Measurements from ENCODE around the gene CLDND1. TPM values are rescaled to one million over a fixed set of nuclear protein-coding genes. Genes with fewer than 3 reads are reported as not detected.
A peak's percentile ranks its signal among the peaks of the same experiment; 100 is the strongest.

Gene CLDND1
- total RNA-seq (2022) (54.3 and 74.5 TPM in 2 replicates), Bru-seq, nascent RNA (percentile 73 among the genes with signal in this experiment), BruChase-seq, experiment 1, labeled RNA remaining after a 6-hour chase (percentile 84 among the genes with signal in this experiment), BruChase-seq, experiment 2, labeled RNA remaining after a 2-hour chase (percentile 88 among the genes with signal in this experiment)
- long read RNA-seq, transcript CLDND1-214 (4 exons, 815 nt): minor isoform, 5 of 94 reads
- long read RNA-seq, transcript CLDND1-201 (5 exons, 2,161 nt): major isoform, 67 of 94 reads
- long read RNA-seq, partial matches to known transcripts: 4 of 94 reads
- long read RNA-seq, other reads (novel, unspliced or antisense): 10 of 94 reads

GRCh38 chr3:98522544-98523281 lies at the start of gene CLDND1:
Gene CLDND1, minus strand, starts transcription at chr3:98522902. Its CDS starts 1,478 bp downstream, at chr3:98521424.
- TF ChIP-seq CTCF (IDR thresholded peaks at IDR 0.05; ENCODE audit: unreplicated experiment): no peak
- Mint-ChIP-seq H3K27me3 (ENCODE audit: unreplicated experiment) (no peaks in the 10 kb centered on the region), H3K4me1 (ENCODE audit: low read depth, unreplicated experiment) (peaks cover 29% of the 10 kb centered on the region), H3K27ac (ENCODE audit: unreplicated experiment) (peak within 1 kb of the TSS; percentile 82), H3K9me3 (ENCODE audit: low read depth, unreplicated experiment) (no peaks in the 10 kb centered on the region), H3K4me3 (ENCODE audit: low read depth, unreplicated experiment) (peak within 1 kb of the TSS; percentile 89), H3K36me3 (ENCODE audit: insufficient read depth, unreplicated experiment) (peaks cover 19% of the 10 kb centered on the region)
- BruUV-seq (replicated peaks): no TSS peak
- intact Hi-C loops (cut with micrococcal nuclease; ENCODE audit: unreplicated experiment): no loop called here
- CTCF ChIA-PET: interaction anchor here (0.9 to 1.6 kb wide), 2 partner anchors 14 to 40 kb away, joined by 4 to 6 read pairs; no protein-coding TSS in a partner anchor
- peak; percentile 95 for DNase-seq

- peaks cover 18% of the 10 kb centered on the region for H3K4me1 Mint-ChIP-seq (ENCODE audit: low read depth, unreplicated experiment)
- intact Hi-C loops (cut with micrococcal nuclease; ENCODE audit: unreplicated experiment): no loop called here
- H3K4me3 Mint-ChIP-seq (ENCODE audit: low read depth, unreplicated experiment): no peak overlapping the region
- no peak for TF ChIP-seq CTCF (IDR thresholded peaks at IDR 0.05; ENCODE audit: unreplicated experiment)
- no peak for DNase-seq
- no peaks in the 10 kb centered on the region for H3K36me3 Mint-ChIP-seq (ENCODE audit: insufficient read depth, unreplicated experiment)
- H3K27ac Mint-ChIP-seq (ENCODE audit: unreplicated experiment): no peak overlapping the region
- no peaks in the 10 kb centered on the region for H3K27me3 Mint-ChIP-seq (ENCODE audit: unreplicated experiment)
- no peaks in the 10 kb centered on the region for H3K9me3 Mint-ChIP-seq (ENCODE audit: low read depth, unreplicated experiment)
- BruUV-seq (replicated peaks): no TSS peak
- CTCF ChIA-PET: no interaction called here
These were observed 45.7 kb upstream of the CLDND1 start for GRCh38 chr3:98568402-98568801.

GRCh38 chr3:98567666-98568270 lies 45.1 kb upstream of the CLDND1 start:
- Mint-ChIP-seq H3K27ac (ENCODE audit: unreplicated experiment) (no peak overlapping the region), H3K4me1 (ENCODE audit: low read depth, unreplicated experiment) (peaks cover 19% of the 10 kb centered on the region), H3K36me3 (ENCODE audit: insufficient read depth, unreplicated experiment) (no peaks in the 10 kb centered on the region), H3K4me3 (ENCODE audit: low read depth, unreplicated experiment) (no peak overlapping the region), H3K27me3 (ENCODE audit: unreplicated experiment) (no peaks in the 10 kb centered on the region), H3K9me3 (ENCODE audit: low read depth, unreplicated experiment) (no peaks in the 10 kb centered on the region)
- no TSS peak for BruUV-seq (replicated peaks)
- TF ChIP-seq CTCF (IDR thresholded peaks at IDR 0.05; ENCODE audit: unreplicated experiment): no peak
- DNase-seq: no peak
- CTCF ChIA-PET: no interaction called here
- intact Hi-C loops (cut with micrococcal nuclease; ENCODE audit: unreplicated experiment): no loop called here

- BruUV-seq (replicated peaks): no TSS peak
- Mint-ChIP-seq H3K27ac (ENCODE audit: unreplicated experiment) (no peak overlapping the region), H3K27me3 (ENCODE audit: unreplicated experiment) (no peaks in the 10 kb centered on the region), H3K4me1 (ENCODE audit: low read depth, unreplicated experiment) (peaks cover 20% of the 10 kb centered on the region), H3K36me3 (ENCODE audit: insufficient read depth, unreplicated experiment) (no peaks in the 10 kb centered on the region), H3K9me3 (ENCODE audit: low read depth, unreplicated experiment) (no peaks in the 10 kb centered on the region), H3K4me3 (ENCODE audit: low read depth, unreplicated experiment) (no peak overlapping the region)
- TF ChIP-seq CTCF (IDR thresholded peaks at IDR 0.05; ENCODE audit: unreplicated experiment): no peak
- CTCF ChIA-PET: no interaction called here
- intact Hi-C loops (cut with micrococcal nuclease; ENCODE audit: unreplicated experiment): no loop called here
- no peak for DNase-seq
These were observed 43.1 kb upstream of the CLDND1 start for GRCh38 chr3:98565843-98566242.
